Measurements from ENCODE around the gene PSORS1C1.

The PSORS1C1 gene

DNA sequence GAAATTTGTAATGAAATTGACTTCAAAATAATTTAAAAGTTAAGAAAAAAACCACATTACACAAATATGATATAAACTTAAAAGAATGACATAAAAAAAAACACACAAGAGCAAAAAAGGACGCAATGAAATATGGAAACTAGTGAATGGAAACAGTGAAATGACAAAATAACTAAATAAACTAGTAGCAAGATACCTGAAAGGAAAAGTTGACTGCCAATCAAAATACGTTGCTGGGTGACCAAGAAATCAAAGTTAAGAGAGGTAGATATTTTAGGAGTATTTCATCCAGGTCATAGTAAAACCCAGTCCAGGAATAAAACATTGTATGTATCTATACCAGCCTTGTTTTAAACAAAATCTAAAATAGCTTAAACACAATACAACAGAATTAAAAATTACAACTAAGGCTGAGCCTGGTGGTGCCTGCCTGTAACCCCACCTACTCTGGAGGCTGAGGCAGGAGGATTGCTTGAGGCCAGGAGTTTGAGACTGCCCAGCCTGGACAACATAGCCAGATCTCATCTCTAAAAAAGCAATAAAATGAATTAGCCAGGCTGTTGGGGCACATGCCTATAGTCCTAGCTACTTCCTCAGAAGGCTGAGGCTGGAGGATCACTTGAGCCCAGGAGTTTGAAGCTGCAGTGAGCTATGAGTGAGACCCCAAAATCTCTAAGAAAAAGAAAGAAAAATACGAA, 24.2 kb upstream of the PSORS1C1 start:
- Histone ChIP-seq H3K27me3 (ENCODE audit: control insufficient read depth, insufficient read depth, low read length) (no peaks in the 10 kb centered on the region), H3K4me1 (peaks cover 17% of the 10 kb centered on the region), H3K9me3 (ENCODE audit: control insufficient read depth, low read length) (no peaks in the 10 kb centered on the region), H3K36me3 (ENCODE audit: control insufficient read depth, insufficient read depth, low read length) (no peaks in the 10 kb centered on the region), H3K4me2 (ENCODE audit: low read length) (no peak overlapping the region), H2AFZ (no peak overlapping the region), H3K9ac (no peak overlapping the region), H3K79me2 (no peaks in the 10 kb centered on the region), H3K27ac (no peak overlapping the region), H3K4me3 (ENCODE audit: low read depth, low read length) (no peak overlapping the region)
- TF ChIP-seq, protein P1, sequence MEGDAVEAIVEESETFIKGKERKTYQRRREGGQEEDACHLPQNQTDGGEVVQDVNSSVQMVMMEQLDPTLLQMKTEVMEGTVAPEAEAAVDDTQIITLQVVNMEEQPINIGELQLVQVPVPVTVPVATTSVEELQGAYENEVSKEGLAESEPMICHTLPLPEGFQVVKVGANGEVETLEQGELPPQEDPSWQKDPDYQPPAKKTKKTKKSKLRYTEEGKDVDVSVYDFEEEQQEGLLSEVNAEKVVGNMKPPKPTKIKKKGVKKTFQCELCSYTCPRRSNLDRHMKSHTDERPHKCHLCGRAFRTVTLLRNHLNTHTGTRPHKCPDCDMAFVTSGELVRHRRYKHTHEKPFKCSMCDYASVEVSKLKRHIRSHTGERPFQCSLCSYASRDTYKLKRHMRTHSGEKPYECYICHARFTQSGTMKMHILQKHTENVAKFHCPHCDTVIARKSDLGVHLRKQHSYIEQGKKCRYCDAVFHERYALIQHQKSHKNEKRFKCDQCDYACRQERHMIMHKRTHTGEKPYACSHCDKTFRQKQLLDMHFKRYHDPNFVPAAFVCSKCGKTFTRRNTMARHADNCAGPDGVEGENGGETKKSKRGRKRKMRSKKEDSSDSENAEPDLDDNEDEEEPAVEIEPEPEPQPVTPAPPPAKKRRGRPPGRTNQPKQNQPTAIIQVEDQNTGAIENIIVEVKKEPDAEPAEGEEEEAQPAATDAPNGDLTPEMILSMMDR (IDR thresholded peaks at IDR 0.05): no peak

DNA sequence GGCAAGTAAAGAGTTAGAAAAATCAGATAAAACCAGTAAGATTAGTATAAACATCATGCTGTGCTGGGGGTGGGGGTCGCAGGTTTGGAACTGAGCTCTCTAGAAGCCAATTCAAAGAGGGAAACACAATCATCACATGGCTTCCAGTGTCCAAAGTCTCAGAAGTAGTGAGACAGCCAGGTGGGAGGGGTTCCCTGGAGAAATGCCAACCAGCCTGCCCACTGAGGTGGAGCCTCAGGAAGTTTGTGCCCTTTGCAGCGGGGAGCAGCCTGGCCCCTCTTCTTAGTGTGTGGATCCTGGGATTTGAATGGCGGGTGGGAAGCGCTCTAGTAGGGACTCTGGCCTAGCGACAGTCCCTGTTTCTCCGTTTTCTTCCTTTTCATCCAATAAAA, 23.6 kb upstream of the PSORS1C1 start:
- Histone ChIP-seq H2AFZ (no peak overlapping the region), H3K9ac (no peak overlapping the region), H3K79me2 (no peaks in the 10 kb centered on the region), H3K4me3 (ENCODE audit: low read depth, low read length) (no peak overlapping the region), H3K4me1 (peaks cover 18% of the 10 kb centered on the region), H3K9me3 (ENCODE audit: control insufficient read depth, low read length) (no peaks in the 10 kb centered on the region), H3K36me3 (ENCODE audit: control insufficient read depth, insufficient read depth, low read length) (no peaks in the 10 kb centered on the region), H3K4me2 (ENCODE audit: low read length) (no peak overlapping the region), H3K27me3 (ENCODE audit: control insufficient read depth, insufficient read depth, low read length) (no peaks in the 10 kb centered on the region), H3K27ac (no peak overlapping the region)
- TF ChIP-seq, protein P1 (IDR thresholded peaks at IDR 0.05): no peak

DNA sequence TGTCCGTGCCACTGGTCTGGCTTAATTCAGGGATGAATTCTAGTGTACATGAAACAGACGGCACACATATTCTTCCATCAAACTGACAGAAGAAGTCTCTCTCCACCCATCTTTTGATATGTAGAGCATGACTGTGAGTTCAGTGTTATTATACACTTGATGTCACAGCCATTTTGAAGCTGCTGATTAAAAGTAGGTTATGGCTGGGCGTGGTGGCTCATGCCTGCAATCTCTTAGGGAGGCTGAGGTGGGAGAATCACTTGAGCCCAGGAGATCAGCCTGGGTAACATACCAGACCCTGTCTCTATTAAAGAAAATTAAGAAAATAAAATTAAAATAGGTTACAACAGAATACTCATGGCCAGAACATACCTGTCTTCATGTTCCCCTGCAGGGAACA, 22.9 kb upstream of the PSORS1C1 start:
- no peak overlapping the region for H3K4me3 ChIP-seq (ENCODE audit: low read depth, low read length)
- H3K9me3 ChIP-seq (ENCODE audit: control insufficient read depth, low read length): no peaks in the 10 kb centered on the region
- no peak overlapping the region for H3K4me2 ChIP-seq (ENCODE audit: low read length)
- H3K27ac ChIP-seq: no peak overlapping the region
- H3K79me2 ChIP-seq: no peaks in the 10 kb centered on the region
- TF ChIP-seq, protein P1 (IDR thresholded peaks at IDR 0.05): no peak
- no peaks in the 10 kb centered on the region for H3K27me3 ChIP-seq (ENCODE audit: control insufficient read depth, insufficient read depth, low read length)
- H3K36me3 ChIP-seq (ENCODE audit: control insufficient read depth, insufficient read depth, low read length): no peaks in the 10 kb centered on the region
- no peak overlapping the region for H3K9ac ChIP-seq
- peaks cover 21% of the 10 kb centered on the region for H3K4me1 ChIP-seq
- no peak overlapping the region for H2AFZ ChIP-seq

DNA sequence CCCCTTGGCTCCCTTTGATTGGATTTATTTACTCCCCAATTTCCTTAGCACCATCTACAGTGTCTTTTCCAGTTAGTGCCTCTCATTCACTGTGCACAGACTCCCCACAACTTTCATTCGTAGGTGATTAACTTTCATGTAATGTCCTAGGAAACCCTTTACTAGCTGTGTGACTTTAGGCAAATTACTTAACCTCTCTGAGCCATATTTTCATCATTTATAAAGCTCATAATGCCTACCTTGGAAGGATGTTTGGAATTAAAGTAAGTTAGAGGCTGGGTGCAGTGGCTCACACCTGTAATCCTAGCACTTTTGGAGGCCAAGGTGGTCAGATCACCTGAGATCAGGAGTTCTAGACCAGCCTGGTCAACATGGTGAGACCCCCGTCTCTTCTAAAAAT, 22.4 kb upstream of the PSORS1C1 start:
- Histone ChIP-seq H3K79me2 (no peaks in the 10 kb centered on the region), H3K4me2 (ENCODE audit: low read length) (no peak overlapping the region), H3K36me3 (ENCODE audit: control insufficient read depth, insufficient read depth, low read length) (no peaks in the 10 kb centered on the region), H3K9me3 (ENCODE audit: control insufficient read depth, low read length) (no peaks in the 10 kb centered on the region), H3K9ac (no peak overlapping the region), H3K27ac (no peak overlapping the region), H3K4me3 (ENCODE audit: low read depth, low read length) (no peak overlapping the region), H3K27me3 (ENCODE audit: control insufficient read depth, insufficient read depth, low read length) (no peaks in the 10 kb centered on the region), H3K4me1 (peaks cover 19% of the 10 kb centered on the region), H2AFZ (no peak overlapping the region)
- TF ChIP-seq, protein P1 (IDR thresholded peaks at IDR 0.05): no peak

Data from parathyroid adenoma (tissue), 2 donors.